CD8-positive, alpha-beta memory T cell (primary cell): ENCODE measurements around the gene GPR63. TPM values are rescaled to one million over a fixed set of nuclear protein-coding genes. Genes with fewer than 3 reads are reported as not detected.

ENCODE experiments used
- CTCF ChIA-PET: fragments of 350-600 bp; sonication (Branson Sonifier 250); formaldehyde crosslinking; loops from one replicate; lab custom pipeline; 2021; ENCODE audit warnings: antibody characterized with exemption; lab: Charles Lee
- POLR2A ChIA-PET: fragments of 350-600 bp; sonication (Branson Sonifier 250); formaldehyde crosslinking; loops from one replicate; lab custom pipeline; 2021; ENCODE audit warnings: antibody characterized with exemption; lab: Charles Lee
- DNase-seq, 5 donors: peaks; one replicate each; pipeline versions ENCODE4 v3.0.0 to v3.0.0-alpha.2; 2020 to 2022; ENCODE audit warnings: mixed read lengths in 1 of 5
- H3K27ac ChIP-seq: one replicate; pipeline ENCODE4 v1.7.0; 2013; ENCODE audit warnings: low read depth, mild to moderate bottlenecking, low read length, moderate library complexity
- H3K27me3 ChIP-seq: 2 replicates; pipeline ENCODE4 v1.7.0; 2013; ENCODE audit warnings: low read length, mild to moderate bottlenecking; ENCODE audit not compliant: insufficient read depth, poor library complexity, severe bottlenecking
- H3K36me3 ChIP-seq: 2 replicates; pipeline ENCODE4 v1.7.0; 2013; ENCODE audit warnings: mild to moderate bottlenecking, low read length, moderate library complexity; ENCODE audit not compliant: insufficient read depth
- H3K4me1 ChIP-seq: 2 replicates; pipeline ENCODE4 v1.7.0; 2013; ENCODE audit warnings: mild to moderate bottlenecking, low read length, moderate library complexity; ENCODE audit not compliant: insufficient read depth
- H3K4me3 ChIP-seq: 2 replicates; pipeline ENCODE4 v1.7.0; 2013; ENCODE audit warnings: mild to moderate bottlenecking, low read length
- H3K9me3 ChIP-seq: 2 replicates; pipeline ENCODE4 v1.7.0; 2013; ENCODE audit warnings: mild to moderate bottlenecking, low read length
- H3K27ac Mint-ChIP-seq, 8 donors: one replicate each; pipeline ENCODE4 v1.8.0; 2020 to 2021; ENCODE audit warnings: mixed read lengths in 8 of 8, mild to moderate bottlenecking in 6 of 8, inconsistent platforms in 3 of 8, moderate library complexity in 3 of 8
- H3K27me3 Mint-ChIP-seq, 2 donors: one replicate each; pipeline ENCODE4 v1.8.0; 2020 to 2021; ENCODE audit warnings: mixed read lengths in 2 of 2, mild to moderate bottlenecking in 1 of 2, moderate library complexity in 1 of 2
- H3K36me3 Mint-ChIP-seq, 3 donors: one replicate each; pipeline ENCODE4 v1.8.0; 2020 to 2021; ENCODE audit warnings: mixed read lengths in 3 of 3, inconsistent platforms in 1 of 3, mild to moderate bottlenecking in 1 of 3
- H3K4me1 Mint-ChIP-seq, 3 donors: one replicate each; pipeline ENCODE4 v1.8.0; 2020 to 2021; ENCODE audit warnings: mixed read lengths in 3 of 3, inconsistent platforms in 1 of 3, mild to moderate bottlenecking in 1 of 3
- H3K4me3 Mint-ChIP-seq, 7 donors: one replicate each; pipeline ENCODE4 v1.8.0; 2020 to 2021; ENCODE audit warnings: mixed read lengths in 7 of 7, mild to moderate bottlenecking in 6 of 7, moderate library complexity in 4 of 7, inconsistent platforms in 2 of 7
- H3K9me3 Mint-ChIP-seq, 5 donors: one replicate each; pipeline ENCODE4 v1.8.0; 2020 to 2022; ENCODE audit warnings: mixed read lengths in 5 of 5, mild to moderate bottlenecking in 3 of 5, moderate library complexity in 2 of 5, inconsistent platforms in 1 of 5
- polyA plus RNA-seq: library from polyadenylated mRNA; unstranded; fragments of 300-500 nt; fragmentation: Illumina TruSeq; gene quantifications from one replicate; pipeline ENCODE4 v1.2.3, GENCODE V29; 2021
- total RNA-seq, 2 experiments: library from RNA; stranded (reverse); gene quantifications; one replicate each; pipeline ENCODE4 v1.2.3, GENCODE V29; 2021

GPR63 gene
- total and polyA plus RNA-seq, 3 experiments from 2014 or later = 0.12 to 1.6 (median 1.5) TPM

GRCh38 chr6:96864216-96865054, 27.2 kb upstream of the GPR63 start:
- Mint-ChIP-seq H3K36me3 (no peaks in the 10 kb centered on the region), H3K9me3 (peaks cover 0 to 2% (median 0%) of the 10 kb centered on the region in 5 donors), H3K4me3 (no peak overlapping the region), H3K4me1 (no peaks in the 10 kb centered on the region), H3K27me3 (peaks cover 8 to 65% of the 10 kb centered on the region in 2 donors), H3K27ac (no peak overlapping the region)
- ChIA-PET CTCF (no interaction called here), POLR2A (no interaction called here)
- no peaks in the 10 kb centered on the region for H3K9me3 ChIP-seq
- no peak overlapping the region for H3K27ac ChIP-seq
- H3K36me3 ChIP-seq = no peaks in the 10 kb centered on the region
- H3K27me3 ChIP-seq = peaks cover 12% of the 10 kb centered on the region
- no peaks in the 10 kb centered on the region for H3K4me1 ChIP-seq
- DNase-seq = no peak
- no peak overlapping the region for H3K4me3 ChIP-seq

- peaks cover 0 to 2% (median 0%) of the 10 kb centered on the region in 5 donors for H3K9me3 Mint-ChIP-seq
- no peaks in the 10 kb centered on the region for H3K4me1 ChIP-seq
- H3K27me3 ChIP-seq = peaks cover 8% of the 10 kb centered on the region
- no peaks in the 10 kb centered on the region for H3K36me3 Mint-ChIP-seq
- no peak overlapping the region for H3K4me3 Mint-ChIP-seq
- ChIA-PET POLR2A (no interaction called here), CTCF (no interaction called here)
- no peaks in the 10 kb centered on the region for H3K36me3 ChIP-seq
- no peaks in the 10 kb centered on the region for H3K9me3 ChIP-seq
- H3K27ac Mint-ChIP-seq = no peak overlapping the region
- H3K4me3 ChIP-seq = no peak overlapping the region
- H3K4me1 Mint-ChIP-seq = no peaks in the 10 kb centered on the region
- no peak overlapping the region for H3K27ac ChIP-seq
- peaks cover 8 to 65% of the 10 kb centered on the region in 2 donors for H3K27me3 Mint-ChIP-seq
- no peak for DNase-seq
These were observed 25.3 kb upstream of the GPR63 start for GRCh38 chr6:96862560-96862959.

GRCh38 chr6:96861588-96861987, 24.3 kb upstream of the GPR63 start:
- no peaks in the 10 kb centered on the region for H3K9me3 ChIP-seq
- ChIA-PET CTCF (no interaction called here), POLR2A (no interaction called here)
- no peak overlapping the region for H3K27ac ChIP-seq
- no peak for DNase-seq
- Mint-ChIP-seq H3K27ac (no peak overlapping the region), H3K36me3 (no peaks in the 10 kb centered on the region), H3K4me3 (no peak overlapping the region), H3K9me3 (peaks cover 0 to 2% (median 0%) of the 10 kb centered on the region in 5 donors), H3K4me1 (no peaks in the 10 kb centered on the region), H3K27me3 (peaks cover 9 to 69% of the 10 kb centered on the region in 2 donors)
- peaks cover 6% of the 10 kb centered on the region for H3K27me3 ChIP-seq
- H3K36me3 ChIP-seq = no peaks in the 10 kb centered on the region
- no peak overlapping the region for H3K4me3 ChIP-seq
- no peaks in the 10 kb centered on the region for H3K4me1 ChIP-seq

GRCh38 chr6:96856856-96857255, 19.6 kb upstream of the GPR63 start:
- Histone ChIP-seq H3K4me1 (no peaks in the 10 kb centered on the region), H3K27ac (no peak overlapping the region), H3K9me3 (no peaks in the 10 kb centered on the region), H3K36me3 (no peaks in the 10 kb centered on the region), H3K4me3 (no peak overlapping the region), H3K27me3 (no peaks in the 10 kb centered on the region)
- ChIA-PET POLR2A (no interaction called here), CTCF (no interaction called here)
- H3K27ac Mint-ChIP-seq = no peak overlapping the region
- peaks cover 0 to 3% (median 0%) of the 10 kb centered on the region in 5 donors for H3K9me3 Mint-ChIP-seq
- no peaks in the 10 kb centered on the region for H3K36me3 Mint-ChIP-seq
- H3K4me3 Mint-ChIP-seq = no peak overlapping the region
- H3K4me1 Mint-ChIP-seq = no peaks in the 10 kb centered on the region
- no peak for DNase-seq
- peaks cover 2 to 37% of the 10 kb centered on the region in 2 donors for H3K27me3 Mint-ChIP-seq

GRCh38 chr6:96853083-96853482, 15.8 kb upstream of the GPR63 start:
- H3K27me3 ChIP-seq = no peaks in the 10 kb centered on the region
- peaks cover 4 to 14% of the 10 kb centered on the region in 2 donors for H3K27me3 Mint-ChIP-seq
- H3K27ac Mint-ChIP-seq = no peak overlapping the region
- no peak overlapping the region for H3K27ac ChIP-seq
- H3K36me3 Mint-ChIP-seq = no peaks in the 10 kb centered on the region
- CTCF ChIA-PET = no interaction called here
- H3K36me3 ChIP-seq = no peaks in the 10 kb centered on the region
- no peaks in the 10 kb centered on the region for H3K9me3 ChIP-seq
- peaks cover 0 to 7% (median 0%) of the 10 kb centered on the region in 5 donors for H3K9me3 Mint-ChIP-seq
- H3K4me3 ChIP-seq = no peak overlapping the region
- DNase-seq = no peak
- H3K4me1 ChIP-seq = no peaks in the 10 kb centered on the region
- no peaks in the 10 kb centered on the region for H3K4me1 Mint-ChIP-seq
- no peak overlapping the region for H3K4me3 Mint-ChIP-seq
- POLR2A ChIA-PET = no interaction called here

- Histone ChIP-seq H3K27me3 (no peaks in the 10 kb centered on the region), H3K9me3 (no peaks in the 10 kb centered on the region), H3K4me1 (no peaks in the 10 kb centered on the region), H3K27ac (no peak overlapping the region), H3K4me3 (no peak overlapping the region), H3K36me3 (no peaks in the 10 kb centered on the region)
- H3K27ac Mint-ChIP-seq = no peak overlapping the region
- H3K9me3 Mint-ChIP-seq = peaks cover 0 to 7% (median under 1%) of the 10 kb centered on the region in 5 donors
- H3K36me3 Mint-ChIP-seq = no peaks in the 10 kb centered on the region
- CTCF ChIA-PET = no interaction called here
- DNase-seq = no peak
- H3K4me3 Mint-ChIP-seq = no peak overlapping the region
- no peaks in the 10 kb centered on the region for H3K4me1 Mint-ChIP-seq
- POLR2A ChIA-PET = no interaction called here
- H3K27me3 Mint-ChIP-seq = peaks cover 6 to 9% of the 10 kb centered on the region in 2 donors
These were observed 15.3 kb upstream of the GPR63 start for GRCh38 chr6:96852605-96853004.

- no peak for DNase-seq
These were observed 14.6 kb upstream of the GPR63 start for GRCh38 chr6:96851858-96852257.

GRCh38 chr6:96849615-96850014, 12.3 kb upstream of the GPR63 start:
- H3K4me1 Mint-ChIP-seq = no peaks in the 10 kb centered on the region
- no peaks in the 10 kb centered on the region for H3K36me3 ChIP-seq
- no peak overlapping the region for H3K27ac ChIP-seq
- no peak for DNase-seq
- H3K9me3 Mint-ChIP-seq = peaks cover 4 to 22% (median 15%) of the 10 kb centered on the region in 5 donors
- peaks cover 10 to 29% of the 10 kb centered on the region in 2 donors for H3K27me3 Mint-ChIP-seq
- ChIA-PET CTCF (no interaction called here), POLR2A (no interaction called here)
- H3K27ac Mint-ChIP-seq = no peak overlapping the region
- H3K4me3 ChIP-seq = no peak overlapping the region
- H3K27me3 ChIP-seq = no peaks in the 10 kb centered on the region
- no peak overlapping the region for H3K4me3 Mint-ChIP-seq
- H3K36me3 Mint-ChIP-seq = peaks cover 0 to 5% (median 0%) of the 10 kb centered on the region in 3 donors
- peaks cover 4% of the 10 kb centered on the region for H3K9me3 ChIP-seq
- H3K4me1 ChIP-seq = no peaks in the 10 kb centered on the region

More at GRCh38 chr6:96851858-96852257, 14.6 kb upstream of the GPR63 start:
- H3K4me3 ChIP-seq = no peak overlapping the region
- no peaks in the 10 kb centered on the region for H3K4me1 ChIP-seq
- H3K27me3 Mint-ChIP-seq = peaks cover 9 to 11% of the 10 kb centered on the region in 2 donors
- H3K4me3 Mint-ChIP-seq = no peak overlapping the region
- H3K4me1 Mint-ChIP-seq = no peaks in the 10 kb centered on the region
- peaks cover 0 to 11% (median 5%) of the 10 kb centered on the region in 5 donors for H3K9me3 Mint-ChIP-seq
- H3K9me3 ChIP-seq = no peaks in the 10 kb centered on the region
- no peak overlapping the region for H3K27ac ChIP-seq
- ChIA-PET CTCF (no interaction called here), POLR2A (no interaction called here)
- no peaks in the 10 kb centered on the region for H3K36me3 ChIP-seq
- no peak overlapping the region for H3K27ac Mint-ChIP-seq
- H3K36me3 Mint-ChIP-seq = no peaks in the 10 kb centered on the region
- no peaks in the 10 kb centered on the region for H3K27me3 ChIP-seq
